ENCODE data around the gene BLOC1S4.
"Not testable (repeated sequence)": the region's sequence is repeated elsewhere in the genome, so short reads cannot be mapped to it uniquely, and the experiment has no call there.

Gene BLOC1S4

GRCh38 chr4:6740347-6740746 is 24.4 kb downstream of the BLOC1S4 start:
- DNase-seq (ENCODE audit: low read depth in 2 of 2, low spot score in 1 of 2), result no peak

- DNase-seq (ENCODE audit: low read depth in 2 of 2, low spot score in 1 of 2), result no peak
Measured at GRCh38 chr4:6742507-6742906, 26.5 kb downstream of the BLOC1S4 start.

- no peak for DNase-seq (ENCODE audit: low read depth in 2 of 2, low spot score in 1 of 2)
Measured at GRCh38 chr4:6742989-6743388, 27.0 kb downstream of the BLOC1S4 start.

GRCh38 chr4:6746721-6747293 is 30.8 kb downstream of the BLOC1S4 start:
- DNase-seq (ENCODE audit: low read depth in 2 of 2, low spot score in 1 of 2), result no peak

- DNase-seq (ENCODE audit: low read depth in 2 of 2, low spot score in 1 of 2), result no peak
Measured at GRCh38 chr4:6747294-6748051, 31.5 kb downstream of the BLOC1S4 start.

GRCh38 chr4:6748286-6748685 is 32.3 kb downstream of the BLOC1S4 start:
- no peak for DNase-seq (ENCODE audit: low read depth in 2 of 2, low spot score in 1 of 2)

GRCh38 chr4:6749340-6750171 is 33.6 kb downstream of the BLOC1S4 start:
- DNase-seq (ENCODE audit: low read depth in 2 of 2, low spot score in 1 of 2), result no peak

- DNase-seq (ENCODE audit: low read depth in 2 of 2, low spot score in 1 of 2), result no peak
Measured at GRCh38 chr4:6750286-6751221, 34.6 kb downstream of the BLOC1S4 start.

GRCh38 chr4:6751611-6752485 is 35.9 kb downstream of the BLOC1S4 start:
- no peak for DNase-seq (ENCODE audit: low read depth in 2 of 2, low spot score in 1 of 2)

- no peak for DNase-seq (ENCODE audit: low read depth in 2 of 2, low spot score in 1 of 2)
Measured at GRCh38 chr4:6752486-6752829, 36.5 kb downstream of the BLOC1S4 start.

GRCh38 chr4:6753103-6753560 is 37.2 kb downstream of the BLOC1S4 start:
- no peak for DNase-seq (ENCODE audit: low read depth in 2 of 2, low spot score in 1 of 2)

- no peak for DNase-seq (ENCODE audit: low read depth in 2 of 2, low spot score in 1 of 2)
Measured at GRCh38 chr4:6753891-6754290, 37.9 kb downstream of the BLOC1S4 start.

GRCh38 chr4:6754481-6755087 is 38.6 kb downstream of the BLOC1S4 start:
- no peak for DNase-seq (ENCODE audit: low read depth in 2 of 2, low spot score in 1 of 2)

GRCh38 chr4:6755088-6755753 is 39.2 kb downstream of the BLOC1S4 start:
- DNase-seq (ENCODE audit: low read depth in 2 of 2, low spot score in 1 of 2), result no peak

- DNase-seq (ENCODE audit: low read depth in 2 of 2, low spot score in 1 of 2), result not testable (repeated sequence)
Measured at GRCh38 chr4:6756345-6756744, 40.4 kb downstream of the BLOC1S4 start.

GRCh38 chr4:6758728-6759127 is 42.8 kb downstream of the BLOC1S4 start:
- no peak for DNase-seq (ENCODE audit: low read depth in 2 of 2, low spot score in 1 of 2)

- DNase-seq (ENCODE audit: low read depth in 2 of 2, low spot score in 1 of 2), result no peak
Measured at GRCh38 chr4:6760865-6761264, 44.9 kb downstream of the BLOC1S4 start.

GRCh38 chr4:6761649-6762615 is 46.0 kb downstream of the BLOC1S4 start:
- DNase-seq (ENCODE audit: low read depth in 2 of 2, low spot score in 1 of 2), result no peak

Data from stimulated activated CD8-positive, alpha-beta memory T cell treated with anti-CD3 and anti-CD28 coated beads, Interleukin-4, amount 100 ng/mL, for 1 hour (primary cell).